K562 (cell line): ENCODE data around the gene CYB5D1. TPM values are rescaled to one million over a fixed set of nuclear protein-coding genes. Genes with fewer than 3 reads are reported as not detected.
A peak's percentile ranks its signal among the peaks of the same experiment; 100 is the strongest.

Source experiments
- C11orf30 ChIP-seq: fragments of 450-650 bp; IDR thresholded peaks from 2 replicates; pipeline ENCODE4 v1.6.1; 2016; ENCODE audit warnings: low read depth, mild to moderate bottlenecking
- CTBP1 ChIP-seq: fragments of 450-650 bp; IDR thresholded peaks from 2 replicates; pipeline ENCODE4 v1.6.1; 2016; ENCODE audit warnings: borderline replicate concordance
- CTCF ChIP-seq, 3 experiments: IDR thresholded peaks in 2 of 3; conservative IDR thresholded peaks in 1 of 3; 2 replicates each; pipeline ENCODE4 v1.5.1; 2011 to 2012; ENCODE audit warnings: low read length in 3 of 3, mild to moderate bottlenecking in 3 of 3, control low read depth in 2 of 3, improper control_type of control experiment in 1 of 3, inconsistent platforms in 1 of 3, low read depth in 1 of 3, mixed read lengths in 1 of 3, moderate library complexity in 1 of 3; ENCODE audit not compliant: insufficient read depth in 2 of 3
- CXXC5 ChIP-seq: fragments of 250-450 bp; sonication (Bioruptor Pico); IDR thresholded peaks from 2 replicates; pipeline ENCODE4 v1.8.0; 2022; ENCODE audit warnings: inconsistent platforms, mild to moderate bottlenecking, moderate library complexity
- HDAC2 ChIP-seq: fragments of 450-650 bp; IDR thresholded peaks from 2 replicates; pipeline ENCODE4 v1.6.1; 2016; ENCODE audit warnings: mild to moderate bottlenecking
- KDM2B ChIP-seq: fragments of 250-450 bp; sonication (Bioruptor Pico); IDR thresholded peaks from 2 replicates; pipeline ENCODE4 v1.8.0; 2021; ENCODE audit warnings: mild to moderate bottlenecking, moderate library complexity
- MCM3 ChIP-seq: fragments of 450-650 bp; IDR thresholded peaks from 2 replicates; pipeline ENCODE4 v1.6.1; 2016
- NELFE ChIP-seq: IDR thresholded peaks from 2 replicates; pipeline ENCODE4 v1.6.1; 2011; ENCODE audit warnings: mild to moderate bottlenecking; ENCODE audit not compliant: insufficient read depth, insufficient read length
- NR2C1 ChIP-seq, 2 experiments: fragments of 450-650 bp; IDR thresholded peaks; 2 replicates each; pipeline ENCODE4 v1.6.1; 2017; ENCODE audit warnings: mild to moderate bottlenecking in 2 of 2, antibody characterized with exemption in 1 of 2, inconsistent platforms in 1 of 2, missing compliant biosample characterization in 1 of 2, missing genetic modification characterization in 1 of 2
- NR3C1 ChIP-seq: sonication (generic); formaldehyde crosslinking; IDR thresholded peaks from 2 replicates; pipeline ENCODE4 v1.8.1; 2022; ENCODE audit warnings: missing genetic modification reagents
- POLR2AphosphoS2 ChIP-seq: IDR thresholded peaks from 2 replicates; pipeline ENCODE4 v1.6.1; 2012; ENCODE audit warnings: low read length, improper control_type of control experiment
- PRDM10 ChIP-seq: fragments of 450-650 bp; IDR thresholded peaks from 2 replicates; pipeline ENCODE4 v1.6.1; 2018; ENCODE audit not compliant: partially characterized antibody
- RUNX1 ChIP-seq: sonication (generic); IDR thresholded peaks from 2 replicates; pipeline ENCODE4 v1.6.1; 2016; ENCODE audit warnings: antibody characterized with exemption, low read depth
- SMC3 ChIP-seq: conservative IDR thresholded peaks from 2 replicates; pipeline ENCODE4 v1.6.1; 2011; ENCODE audit warnings: low read depth, low read length, improper control_type of control experiment; ENCODE audit not compliant: insufficient read depth
- SRSF9 ChIP-seq: fragments of 200-400 bp; formaldehyde crosslinking; IDR thresholded peaks from 2 replicates; pipeline ENCODE4 v1.6.1; 2017; ENCODE audit warnings: low read depth, low read length, borderline replicate concordance
- TRIM24 ChIP-seq, 2 experiments: fragments of 450-650 bp; IDR thresholded peaks; 2 replicates each; pipeline ENCODE4 v1.6.1; 2016
- ZBTB2 ChIP-seq: fragments of 450-650 bp; IDR thresholded peaks from 2 replicates; pipeline ENCODE4 v1.6.1; 2016; ENCODE audit warnings: antibody characterized with exemption
- ZC3H11A ChIP-seq: IDR thresholded peaks from 2 replicates; pipeline ENCODE4 v1.6.1; 2012; ENCODE audit warnings: low read depth, low read length, improper control_type of control experiment
- ZKSCAN3 ChIP-seq: fragments of 250-450 bp; sonication (Bioruptor Pico); IDR thresholded peaks from 2 replicates; pipeline ENCODE4 v1.4.0; 2020
- ZNF431 ChIP-seq: sonication (generic); formaldehyde crosslinking; IDR thresholded peaks from 2 replicates; pipeline ENCODE4 v1.8.0; 2022; ENCODE audit warnings: mild to moderate bottlenecking, missing genetic modification reagents
- ZNF586 ChIP-seq: fragments of 450-650 bp; formaldehyde crosslinking; conservative IDR thresholded peaks from 2 replicates; pipeline ENCODE4 v1.4.0; 2020; ENCODE audit warnings: mild to moderate bottlenecking, moderate library complexity
- polyA plus RNA-seq, 8 experiments: library from polyadenylated mRNA; depleted of rRNA in 4 of 8; stranded (reverse) in 5 of 8; unstranded in 3 of 8; fragments of >200 nt; fragmentation: Nextera tagmentation in 2 of 8; fragmentation: Illumina TruSeq in 1 of 8; extraction: Ambion mirVana in 2 of 8; extraction: Trizol in 1 of 8; gene quantifications; 2 replicates each; pipeline versions ENCODE4 v1.2.1 to v1.2.3, GENCODE V29; 2011 to 2014; ENCODE audit warnings: inconsistent platforms in 1 of 8, missing spikeins in 1 of 8
- total RNA-seq, 7 experiments: library from RNA; depleted of rRNA in 6 of 7; stranded (reverse); fragments of >200 nt in 6 of 7; fragmentation: Illumina TruSeq in 2 of 7; extraction: Trizol in 2 of 7; gene quantifications; 2 replicates each; pipeline versions ENCODE4 v1.2.1 to v1.2.3, GENCODE V29; 2011 to 2021; ENCODE audit warnings: low replicate concordance in 1 of 7

CYB5D1 gene
- total and polyA plus RNA-seq, 9 of the 15 experiments (the other 6 are each of a cell fraction or from before 2014, with no cell fraction given) = 2.4 to 7.9 (median 5.7) TPM

GRCh38 chr17:7841396-7841914 is 16.3 kb upstream of the CYB5D1 start (continued):
- no peak for TF ChIP-seq PRDM10
- TF ChIP-seq SMC3 = no peak
- TF ChIP-seq ZKSCAN3 = no peak
- no peak for TF ChIP-seq SRSF9
- no peak for TF ChIP-seq HDAC2
- no peak for TF ChIP-seq KDM2B (CRISPR knock-in tag)
- TF ChIP-seq ZNF431 (CRISPR knock-in tag) = no peak
- TF ChIP-seq CXXC5 (CRISPR knock-in tag) = no peak
- TF ChIP-seq RUNX1 = no peak
- no peak for TF ChIP-seq ZC3H11A
- no peak for TF ChIP-seq TRIM24 (IDR thresholded peaks at IDR 0.05)
- no peak for TF ChIP-seq NELFE
- TF ChIP-seq MCM3 = no peak
- TF ChIP-seq CTCF (IDR thresholded peaks at IDR 0.05 in 2 of 3, conservative IDR thresholded peaks at IDR 0.05 in 1 of 3; ENCODE audit: insufficient read depth in 2 of 3, low read depth in 1 of 3, low read length in 3 of 3) = peak; percentile 22 to 60 (median 41); a peak in 4 of 6 replicates
- no peak for TF ChIP-seq C11orf30
- no peak for TF ChIP-seq ZBTB2
- no peak for TF ChIP-seq NR3C1 (CRISPR knock-in tag)
- peak; percentile 67; the same call in 1 of the 2 replicates for TF ChIP-seq CTBP1
- TF ChIP-seq ZNF586 (CRISPR knock-in tag) = no peak
- TF ChIP-seq NR2C1 (IDR thresholded peaks at IDR 0.05) = no peak
- no peak for TF ChIP-seq NR2C1 (tag; IDR thresholded peaks at IDR 0.05)
- no peak for TF ChIP-seq POLR2AphosphoS2
